Activated CD4-positive, alpha-beta T cell treated with anti-CD3 and anti-CD28 coated beads, Interleukin-2, amount 50 U/mL, for 4 hours (primary cell): ENCODE results near the gene FAM236C.
"Not testable (repeated sequence)": the region's sequence is repeated elsewhere in the genome, so short reads cannot be mapped to it uniquely, and the experiment has no call there.

Source experiments
- DNase-seq, 2 experiments: peaks; one replicate each; pipeline ENCODE4 v3.0.0-alpha.2; 2020

FAM236C gene

GRCh38 chrX:72912315-72912714, at the start of gene FAM236C:
FAM236C (plus strand) TSS chrX:72912615; CDS start chrX:72912715, 100 bp downstream.
- not testable (repeated sequence) for DNase-seq

GRCh38 chrX:72882898-72883297, 29.5 kb upstream of the FAM236C start:
- not testable (repeated sequence) for DNase-seq

GRCh38 chrX:72889740-72890139, 22.7 kb upstream of the FAM236C start:
- not testable (repeated sequence) for DNase-seq

GRCh38 chrX:72916096-72916495, 3.7 kb downstream of the FAM236C start:
- not testable (repeated sequence) for DNase-seq

- DNase-seq, result not testable (repeated sequence)
Measured at GRCh38 chrX:72932283-72932682, 19.9 kb downstream of the FAM236C start.

GRCh38 chrX:72936455-72936854, 24.0 kb downstream of the FAM236C start:
- DNase-seq, result not testable (repeated sequence)

- DNase-seq, result not testable (repeated sequence)
Measured at GRCh38 chrX:72936882-72937455, 24.6 kb downstream of the FAM236C start.

GRCh38 chrX:72937906-72938305, 25.5 kb downstream of the FAM236C start, which contains the start of gene FAM236A:
FAM236A (plus strand) TSS chrX:72938206; CDS start chrX:72938263, 57 bp downstream.
- DNase-seq, result not testable (repeated sequence)

GRCh38 chrX:72942272-72942671, 29.9 kb downstream of the FAM236C start:
- not testable (repeated sequence) for DNase-seq

- DNase-seq, result not testable (repeated sequence)
Measured at GRCh38 chrX:72943035-72943818, 30.8 kb downstream of the FAM236C start.

GRCh38 chrX:72943819-72944169, 31.4 kb downstream of the FAM236C start, which contains the start of gene DMRTC1:
DMRTC1 (minus strand) TSS chrX:72943837; CDS start chrX:72875694, 68,143 bp downstream.
- not testable (repeated sequence) for DNase-seq

- DNase-seq, result not testable (repeated sequence)
Measured at GRCh38 chrX:72959971-72960370, 47.6 kb downstream of the FAM236C start.
